HG02610 (cell line): Measurements from ENCODE around the gene BCR.
A peak's percentile ranks its signal among the peaks of the same experiment; 100 is the strongest.

Source experiments
- ATAC-seq: cut with Tn5 transposase; IDR thresholded peaks from one replicate; pipeline ENCODE4 v1.9.1; 2021; ENCODE audit warnings: mild to moderate bottlenecking, moderate library complexity; ENCODE audit not compliant: unreplicated experiment

Gene BCR

GRCh38 chr22:23215294-23216241 is 35.3 kb downstream of the BCR start:
- no peak for ATAC-seq

DNA sequence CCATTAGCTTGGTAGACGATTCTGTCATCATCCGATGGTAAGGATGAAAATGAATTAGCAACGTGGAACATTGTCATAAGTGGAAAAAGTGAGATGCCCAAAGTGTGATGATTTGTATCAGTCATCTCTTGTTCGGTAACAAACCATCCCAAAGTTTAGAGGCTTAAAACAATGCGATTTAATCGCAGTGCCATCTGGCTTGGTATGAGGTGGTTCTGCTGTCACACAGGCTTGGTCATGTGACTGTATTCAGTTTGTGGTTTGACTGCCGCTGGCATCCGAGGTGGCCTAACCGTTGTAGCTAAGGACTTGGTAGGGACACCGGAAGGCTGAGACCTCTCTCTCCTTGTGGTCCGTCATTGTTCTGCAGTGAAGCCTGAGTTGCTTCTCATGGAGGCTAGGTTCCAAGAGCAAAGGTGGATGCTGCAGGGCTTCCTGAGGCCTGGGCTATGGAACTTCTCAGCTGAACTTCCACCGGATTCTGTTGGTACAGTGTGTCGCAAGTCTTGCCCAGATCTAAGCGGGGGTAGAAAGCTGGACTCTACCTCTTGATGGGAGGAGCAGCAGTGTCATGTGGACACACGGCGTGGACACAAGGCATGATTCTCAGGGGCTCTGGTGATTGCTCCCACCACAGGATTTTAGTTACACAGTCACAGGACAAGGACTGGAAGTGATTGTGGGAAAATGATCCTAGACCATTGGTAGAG is 36.3 kb downstream of the BCR start:
- no peak for ATAC-seq

DNA sequence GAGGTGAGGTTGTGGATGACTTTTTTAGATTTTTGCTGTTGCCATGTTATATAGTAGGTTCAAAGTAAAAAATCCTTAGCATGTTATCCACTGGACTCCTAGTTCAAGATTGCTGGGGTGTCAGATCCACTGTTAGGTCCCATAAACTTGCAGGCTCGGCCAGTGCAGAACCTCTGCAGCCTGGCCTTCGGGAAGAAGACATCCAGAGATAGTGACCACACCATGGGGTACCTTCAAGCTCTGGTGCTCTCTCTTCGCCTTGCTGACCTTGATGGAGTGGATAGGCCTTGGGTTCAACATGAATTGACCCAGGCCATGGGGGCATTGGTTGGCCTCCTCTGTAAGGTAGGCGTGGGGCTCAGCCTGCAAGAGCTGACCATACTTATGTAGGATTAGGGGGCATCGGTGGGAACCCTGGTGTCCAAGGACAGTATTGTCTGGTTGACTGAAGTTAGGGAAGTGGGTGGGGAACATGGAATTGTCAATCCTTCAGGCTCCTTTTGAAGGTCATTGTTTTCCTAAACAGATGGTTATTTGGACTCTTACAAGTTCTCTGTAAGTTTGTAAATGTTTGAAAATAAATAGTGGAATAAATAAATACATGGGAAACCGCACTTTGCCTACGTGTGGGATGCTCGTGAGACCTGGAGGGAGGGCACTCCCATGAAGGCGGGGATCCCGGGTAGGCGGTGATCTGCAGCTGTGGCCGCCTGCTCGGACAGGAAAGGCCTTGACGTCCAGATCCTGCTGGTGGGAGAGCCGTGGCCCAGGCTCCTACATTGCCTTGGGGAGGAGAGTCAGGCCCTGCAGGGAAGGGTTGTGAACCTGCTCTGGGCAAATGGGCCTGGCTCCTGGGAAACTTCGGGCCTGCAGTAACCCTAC is 37.1 kb downstream of the BCR start:
- ATAC-seq, result no peak

- no peak for ATAC-seq
Observed at GRCh38 chr22:23218053-23218866, 38.0 kb downstream of the BCR start.

- no peak for ATAC-seq
Observed at GRCh38 chr22:23218867-23219251, 38.5 kb downstream of the BCR start.

DNA sequence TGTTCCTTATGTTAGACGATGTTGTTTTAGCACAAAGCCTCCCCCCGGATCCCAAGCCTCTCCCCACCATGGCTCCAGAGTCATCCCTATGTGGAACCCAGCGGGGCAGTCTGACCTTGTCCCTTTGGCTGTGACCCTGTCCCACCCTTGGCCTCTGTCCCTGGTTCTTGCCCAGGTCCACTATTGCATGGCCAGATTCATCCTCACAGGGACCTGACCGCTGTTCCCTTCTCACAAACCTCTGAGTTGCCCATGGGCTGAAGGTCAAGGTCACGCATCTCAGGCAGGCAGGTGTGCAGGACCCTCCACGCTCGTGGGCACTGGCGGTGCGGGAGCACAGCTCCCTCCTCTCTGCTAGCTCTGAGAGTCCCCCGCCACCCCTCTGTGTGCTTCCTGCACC is 39.0 kb downstream of the BCR start:
- no peak for ATAC-seq

- peak; percentile 63 for ATAC-seq
Observed at GRCh38 chr22:23219822-23220484, 39.6 kb downstream of the BCR start.

DNA sequence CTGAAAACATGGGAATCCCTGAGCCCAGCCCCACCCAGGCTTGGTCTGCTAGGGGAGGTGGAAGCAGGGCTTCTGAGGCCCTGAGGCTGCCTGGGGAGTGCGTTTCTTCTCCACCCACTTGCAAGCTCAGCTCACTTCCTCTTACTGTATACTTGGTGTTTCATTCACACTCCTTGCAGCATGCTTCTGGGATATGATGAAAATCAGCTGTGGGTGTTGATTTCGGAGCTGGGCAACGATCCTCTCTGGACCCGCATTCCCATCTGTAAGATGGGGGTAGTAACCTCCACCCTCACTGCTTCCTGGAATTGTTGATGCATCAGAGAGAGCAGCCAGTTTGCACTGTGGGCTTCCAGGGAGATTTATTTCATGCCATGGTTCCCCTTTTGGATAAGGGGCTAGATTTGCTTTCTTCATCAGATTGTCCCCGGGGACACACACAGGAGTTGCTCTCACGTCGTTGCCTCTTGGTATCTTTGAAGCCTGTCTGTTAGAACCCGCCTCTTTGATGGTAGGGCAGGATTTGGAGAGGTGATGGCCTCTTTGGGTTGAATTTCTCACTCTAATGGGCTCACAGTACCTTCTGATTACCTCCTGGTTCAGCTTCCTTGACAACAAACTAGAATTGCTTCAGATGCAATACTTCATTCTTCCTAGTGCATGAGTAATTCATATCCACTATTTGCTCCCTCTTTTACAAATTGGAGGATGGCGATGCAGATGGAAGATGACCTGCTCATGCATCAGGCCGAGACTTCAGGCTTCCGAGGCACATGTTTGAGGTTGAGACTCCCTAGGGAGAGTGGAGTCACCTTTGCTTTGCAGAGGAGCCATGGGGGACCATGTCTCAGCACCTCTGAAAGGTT is 40.4 kb downstream of the BCR start:
- ATAC-seq, result peak; percentile 43

GRCh38 chr22:23221351-23221804 is 41.1 kb downstream of the BCR start:
- no peak for ATAC-seq

DNA sequence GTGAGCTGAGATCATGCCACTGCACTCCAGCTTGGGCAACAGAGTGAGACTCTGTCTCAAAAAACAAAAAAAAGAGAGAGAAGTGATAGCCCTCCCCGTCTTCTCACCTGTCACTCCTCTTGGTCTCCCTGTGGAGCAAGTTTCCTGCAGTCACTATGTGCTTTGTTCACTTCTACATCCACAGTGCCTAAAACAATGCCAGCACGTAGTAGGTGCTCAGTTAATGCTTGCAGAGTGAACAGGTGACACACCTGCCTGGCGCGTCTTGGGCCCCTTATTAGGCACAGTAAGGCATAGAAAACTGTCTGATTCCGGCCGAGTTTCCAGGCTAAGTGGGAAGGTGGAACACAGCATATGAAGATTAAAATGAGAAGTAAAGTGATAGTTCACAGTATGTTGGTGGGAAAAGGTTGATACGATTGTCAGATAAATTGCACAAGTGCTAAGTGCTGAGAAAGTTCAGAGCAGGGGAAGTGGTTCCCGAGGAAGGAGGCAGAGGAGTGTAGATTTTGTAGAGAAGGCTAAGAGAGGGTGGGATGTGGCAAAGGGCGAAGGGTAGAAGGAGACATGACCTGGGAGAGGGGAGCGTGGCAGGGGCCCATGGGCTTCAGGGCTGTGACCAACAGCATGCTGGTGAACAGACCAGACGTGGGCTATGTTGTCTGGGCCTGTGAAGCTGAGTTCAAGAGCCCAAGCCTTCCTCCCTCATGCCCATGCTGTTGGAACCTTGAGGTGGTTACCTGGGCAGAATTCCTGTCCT is 41.9 kb downstream of the BCR start:
- no peak for ATAC-seq

- ATAC-seq, result no peak
Observed at GRCh38 chr22:23222793-23223568, 42.7 kb downstream of the BCR start.

DNA sequence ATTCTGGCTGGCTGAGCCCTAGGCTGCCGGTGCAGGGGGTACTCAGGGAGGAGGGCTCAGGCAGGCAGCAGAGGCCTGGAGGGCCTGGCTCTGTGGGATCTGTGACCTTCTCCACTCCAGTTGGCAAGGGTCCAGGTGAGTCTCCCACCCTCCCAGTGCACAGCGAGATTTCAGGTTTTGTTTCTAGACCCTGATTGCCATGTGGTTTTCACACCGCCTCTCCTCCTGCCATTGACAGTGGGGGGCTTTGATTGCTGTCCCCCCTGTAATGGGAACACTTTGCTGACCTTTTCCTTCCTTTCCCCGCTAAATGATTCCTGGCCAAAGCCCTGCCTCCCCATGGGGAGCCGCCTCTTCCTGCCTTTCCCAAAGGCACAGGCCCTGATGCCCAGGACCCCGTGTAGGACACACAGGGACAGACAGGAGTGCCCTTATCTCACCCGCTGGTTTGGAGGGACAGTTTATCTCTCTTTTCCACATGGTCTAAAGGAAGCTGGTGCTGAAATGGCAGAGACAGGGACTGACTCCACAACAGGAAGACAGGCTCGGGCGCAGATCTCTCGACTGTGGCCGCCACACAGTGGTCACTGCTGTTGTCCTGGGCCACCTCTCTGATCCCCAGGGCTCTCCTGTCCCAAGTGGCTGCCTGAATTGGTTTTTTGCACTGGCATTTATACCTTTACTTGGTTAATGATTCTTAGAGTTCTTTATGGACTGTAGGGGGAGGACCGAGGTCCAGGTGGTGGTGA is 43.4 kb downstream of the BCR start:
- ATAC-seq, result no peak

DNA sequence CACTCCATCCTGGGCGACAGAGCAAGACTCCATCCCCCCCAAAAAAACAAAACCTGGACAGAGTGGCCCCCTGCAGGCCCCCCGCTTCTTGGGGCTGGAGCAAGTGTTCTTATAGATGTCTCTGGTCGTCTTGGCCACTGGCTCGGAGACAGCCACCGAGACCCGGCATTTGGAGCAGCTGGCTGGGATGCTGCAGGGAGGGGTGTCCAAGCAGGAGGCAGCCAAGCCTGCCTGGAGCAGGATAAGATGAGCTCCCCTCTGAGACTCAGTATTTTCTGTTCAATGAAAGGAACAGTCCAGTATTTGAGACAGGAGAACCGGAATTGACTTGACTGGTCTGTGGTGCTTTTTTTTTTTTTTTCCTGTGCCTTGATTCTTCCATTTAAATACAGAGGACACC is 44.5 kb downstream of the BCR start:
- no peak for ATAC-seq

- no peak for ATAC-seq
Observed at GRCh38 chr22:23225337-23225723, 45.0 kb downstream of the BCR start.

GRCh38 chr22:23225724-23226496 is 45.6 kb downstream of the BCR start:
- ATAC-seq, result no peak

DNA sequence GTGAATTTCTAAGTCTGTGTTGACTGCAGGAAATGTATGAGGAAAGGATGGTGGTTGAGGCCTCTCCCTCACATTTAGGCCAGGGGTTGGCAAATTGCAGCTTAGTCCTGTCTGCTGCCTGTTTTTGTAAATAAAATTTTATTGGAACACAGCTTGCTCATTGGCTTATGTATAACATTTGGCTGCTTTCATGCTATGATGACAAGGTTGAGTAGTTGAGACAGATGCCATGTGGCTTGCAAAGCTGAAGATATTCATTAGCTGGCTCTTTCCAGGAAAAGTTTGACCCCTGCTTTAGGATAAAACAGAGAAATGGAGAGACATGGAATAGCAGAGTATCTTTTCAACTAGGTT is 46.2 kb downstream of the BCR start:
- ATAC-seq, result no peak
